Measurements from ENCODE around the gene HEMK1.

The HEMK1 gene

GRCh38 chr3:50603261-50604109 lies 34.2 kb downstream of the HEMK1 start:
- DNase-seq: no peak

DNA sequence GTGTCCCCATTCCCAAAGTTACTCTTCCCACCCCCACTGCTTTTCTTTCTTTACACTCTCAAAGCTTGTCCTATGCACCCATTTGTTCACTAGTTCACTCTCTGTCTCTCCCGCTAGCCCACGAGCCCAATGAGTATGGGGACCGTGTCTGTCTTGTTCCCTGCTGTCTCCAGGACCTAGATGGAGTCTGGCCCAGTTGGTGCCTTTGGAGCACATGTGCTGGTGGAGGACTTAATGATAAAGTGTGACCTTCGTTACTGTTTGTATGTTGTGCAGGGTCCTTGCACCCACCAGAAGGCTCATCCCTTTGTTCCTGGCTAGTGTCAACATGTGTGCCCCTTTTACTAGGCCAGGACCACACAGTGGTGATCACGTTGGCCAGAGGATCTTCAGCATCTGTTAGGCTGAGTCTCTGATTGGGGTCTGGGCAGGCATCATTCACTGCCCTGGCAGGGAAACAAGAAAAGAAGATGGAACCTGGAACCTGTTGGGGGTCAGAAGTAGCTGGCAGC lies 34.8 kb downstream of the HEMK1 start:
- no peak for DNase-seq

- no peak for DNase-seq
Measured at GRCh38 chr3:50604628-50605588, 35.6 kb downstream of the HEMK1 start.

DNA sequence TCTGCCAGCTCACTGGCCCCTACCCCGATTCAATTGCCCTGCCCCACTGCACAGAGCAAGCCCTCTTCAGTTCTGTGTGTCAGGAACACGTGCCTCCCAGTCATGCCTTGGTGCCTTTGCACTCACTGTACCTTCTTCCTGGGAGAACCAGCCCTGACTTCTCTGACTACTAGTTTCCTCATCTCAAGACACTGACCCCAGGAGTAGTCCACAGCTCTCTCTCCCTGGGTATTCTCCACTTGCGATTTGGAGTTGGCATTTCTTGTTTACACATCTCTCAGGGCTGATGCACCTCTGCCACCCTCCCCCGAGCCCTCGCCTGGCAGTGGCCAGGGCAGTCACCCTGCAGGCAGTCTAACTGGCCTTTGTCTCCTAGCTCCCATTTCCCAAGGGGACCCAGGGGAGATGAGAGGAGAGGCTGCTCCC lies 36.6 kb downstream of the HEMK1 start:
- DNase-seq: no peak

GRCh38 chr3:50606596-50606995 lies 37.3 kb downstream of the HEMK1 start:
- DNase-seq: no peak

- no peak for DNase-seq
Measured at GRCh38 chr3:50607271-50608091, 38.2 kb downstream of the HEMK1 start.

GRCh38 chr3:50608278-50608677 lies 39.0 kb downstream of the HEMK1 start:
- no peak for DNase-seq

DNA sequence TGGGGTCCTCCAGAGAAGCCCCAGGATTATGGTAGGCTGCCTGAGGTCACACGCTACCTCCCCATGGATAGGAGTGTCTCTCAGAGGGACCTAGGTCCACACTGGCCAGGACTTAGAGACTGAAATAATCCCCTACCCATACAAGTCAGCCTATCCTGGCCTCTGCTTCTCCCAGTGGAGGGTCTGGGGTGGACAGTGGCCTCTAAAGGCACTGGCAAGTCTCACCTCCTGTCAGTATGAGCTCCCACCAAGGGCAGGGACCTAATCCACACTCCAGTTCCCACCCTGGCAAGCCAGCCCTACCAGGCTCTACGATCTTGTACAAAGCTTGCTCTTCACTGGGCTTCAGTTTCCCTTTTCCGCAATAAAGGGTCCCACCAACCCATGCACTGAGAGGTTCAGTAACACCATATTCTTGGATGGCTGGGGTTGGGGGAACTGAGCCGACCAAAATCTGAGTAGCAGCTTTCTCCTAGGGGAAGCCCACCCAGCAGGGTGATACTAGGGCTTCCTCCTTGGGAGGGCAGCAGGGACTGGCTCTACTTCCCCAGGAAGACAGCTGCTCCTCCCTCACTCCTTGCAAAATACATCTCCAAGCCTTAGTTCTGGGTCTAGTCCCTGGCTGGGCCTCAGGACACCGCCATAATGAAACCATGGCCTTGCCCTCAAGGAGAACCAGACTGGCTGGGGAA lies 39.9 kb downstream of the HEMK1 start:
- no peak for DNase-seq

GRCh38 chr3:50609763-50610085 lies 40.4 kb downstream of the HEMK1 start:
- no peak for DNase-seq

- DNase-seq: peak; percentile 60
Measured at GRCh38 chr3:50610181-50610971, 41.1 kb downstream of the HEMK1 start.

GRCh38 chr3:50610992-50611463 lies 41.7 kb downstream of the HEMK1 start:
- no peak for DNase-seq

DNA sequence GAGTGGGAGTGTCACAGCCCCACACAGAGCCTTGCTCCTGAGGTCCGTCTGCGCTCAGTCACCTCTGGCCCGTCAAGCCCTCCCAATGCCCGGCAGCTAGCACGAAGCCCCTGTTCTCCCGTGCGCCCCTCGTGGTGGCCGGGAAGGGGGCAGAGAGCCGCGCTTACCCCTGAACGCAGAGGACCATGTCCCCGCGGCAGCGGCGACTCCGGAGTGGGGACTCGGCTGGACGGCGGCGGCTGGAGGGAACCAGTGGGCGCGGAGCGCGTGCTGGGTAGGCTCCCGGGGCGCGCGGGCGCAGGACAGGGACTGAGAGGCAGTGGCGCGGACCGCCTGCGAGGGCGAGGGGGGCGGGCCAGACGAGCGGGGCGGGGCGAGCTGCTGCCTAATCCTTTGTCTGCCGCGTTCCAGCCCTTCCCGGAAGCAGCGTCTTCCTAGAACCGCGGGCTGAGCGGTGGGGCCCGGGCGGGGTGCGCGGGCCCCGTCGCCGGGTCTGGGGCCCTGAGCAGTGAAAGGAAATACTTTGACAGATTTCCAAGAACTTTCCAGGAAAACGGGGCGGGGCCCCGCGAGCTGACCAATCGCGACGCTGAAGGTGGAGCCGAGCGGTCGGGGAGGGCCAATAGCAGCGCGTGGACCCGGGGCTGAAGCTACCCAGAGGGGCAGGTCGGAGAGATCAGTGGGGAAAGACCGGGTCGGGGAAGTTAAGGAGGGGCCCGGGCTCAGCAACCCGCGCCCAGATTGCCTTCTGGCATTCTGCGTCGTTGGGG lies 42.3 kb downstream of the HEMK1 start, which contains the start of gene CISH:
Gene CISH, minus strand, starts transcription at position 311 of the 770 bp plus-strand sequence. Its CDS starts 124 bp downstream, at position 187.
- DNase-seq: peak; percentile 98

DNA sequence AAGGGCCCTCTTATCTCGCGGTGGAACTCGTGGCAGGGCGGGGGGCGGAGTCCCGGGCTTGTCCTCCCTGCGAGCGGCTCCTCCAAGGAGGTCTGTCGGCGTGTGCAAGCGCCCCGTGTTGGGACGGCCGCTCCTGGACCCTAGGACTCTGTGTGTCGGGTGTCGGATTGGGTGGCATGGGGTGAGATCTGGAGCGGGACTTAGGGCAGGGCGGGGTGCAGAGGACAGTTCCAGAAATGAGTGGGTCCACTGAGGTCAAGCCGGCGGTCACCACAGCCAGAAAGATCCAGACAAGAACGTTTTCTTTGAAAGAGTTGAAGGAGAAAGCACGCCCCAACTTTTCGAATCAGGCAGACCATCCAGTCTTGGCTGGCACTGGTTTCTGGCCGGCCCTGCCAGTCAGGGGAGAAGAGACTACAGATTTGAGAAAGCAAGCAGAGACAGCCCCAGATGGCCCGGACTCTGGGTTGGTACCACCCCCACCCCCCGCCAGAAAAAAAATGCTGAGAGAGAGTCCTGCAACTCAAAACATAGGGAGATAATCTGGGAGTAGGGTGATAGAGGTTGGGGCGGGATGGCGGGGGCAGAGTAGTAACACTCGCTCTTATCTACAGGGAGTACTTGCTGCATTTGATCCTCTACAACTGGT lies 43.0 kb downstream of the HEMK1 start:
- DNase-seq: no peak

DNA sequence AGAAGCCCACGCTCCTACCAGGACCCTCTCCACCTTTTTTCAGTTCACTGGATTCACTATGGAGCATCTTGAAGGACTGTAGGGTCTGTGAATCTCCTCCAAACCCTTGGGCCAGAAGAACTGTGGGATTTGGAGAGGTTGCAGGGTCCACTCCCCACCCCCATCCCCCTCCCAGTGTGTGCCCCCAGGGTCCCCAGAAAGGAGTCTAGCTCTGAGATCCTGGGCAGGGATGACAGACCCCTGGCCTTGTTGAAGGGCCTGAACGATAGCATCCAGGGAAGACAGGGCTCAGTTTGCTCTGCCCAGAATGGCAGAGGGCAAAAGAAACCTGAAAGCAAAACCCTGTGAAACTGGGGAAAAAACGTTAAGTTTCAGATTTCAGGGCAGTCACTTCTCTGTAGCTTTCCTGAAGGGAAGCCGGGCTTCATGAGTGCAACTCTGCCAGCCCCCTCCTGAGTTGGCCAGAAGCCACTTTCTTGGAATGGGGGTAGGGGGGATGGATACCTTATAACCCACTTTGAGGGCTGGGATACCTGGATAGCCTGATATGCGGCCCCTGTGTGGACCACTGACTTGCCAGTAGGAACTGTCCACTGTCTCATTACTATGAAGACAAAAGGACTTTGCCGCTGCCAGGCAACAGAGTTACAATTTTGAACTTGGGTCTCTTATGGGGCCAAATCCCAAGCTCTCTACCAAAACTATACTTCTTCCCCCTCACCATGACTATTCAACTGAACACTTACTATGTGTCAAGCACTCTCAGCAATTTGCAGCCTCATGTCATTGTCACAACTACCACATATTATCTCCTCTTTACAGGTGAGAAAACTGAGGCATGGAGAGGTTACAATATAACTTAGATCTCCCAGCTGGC lies 43.9 kb downstream of the HEMK1 start:
- DNase-seq: no peak

GRCh38 chr3:50615190-50615589 lies 45.9 kb downstream of the HEMK1 start:
- DNase-seq: no peak

DNA sequence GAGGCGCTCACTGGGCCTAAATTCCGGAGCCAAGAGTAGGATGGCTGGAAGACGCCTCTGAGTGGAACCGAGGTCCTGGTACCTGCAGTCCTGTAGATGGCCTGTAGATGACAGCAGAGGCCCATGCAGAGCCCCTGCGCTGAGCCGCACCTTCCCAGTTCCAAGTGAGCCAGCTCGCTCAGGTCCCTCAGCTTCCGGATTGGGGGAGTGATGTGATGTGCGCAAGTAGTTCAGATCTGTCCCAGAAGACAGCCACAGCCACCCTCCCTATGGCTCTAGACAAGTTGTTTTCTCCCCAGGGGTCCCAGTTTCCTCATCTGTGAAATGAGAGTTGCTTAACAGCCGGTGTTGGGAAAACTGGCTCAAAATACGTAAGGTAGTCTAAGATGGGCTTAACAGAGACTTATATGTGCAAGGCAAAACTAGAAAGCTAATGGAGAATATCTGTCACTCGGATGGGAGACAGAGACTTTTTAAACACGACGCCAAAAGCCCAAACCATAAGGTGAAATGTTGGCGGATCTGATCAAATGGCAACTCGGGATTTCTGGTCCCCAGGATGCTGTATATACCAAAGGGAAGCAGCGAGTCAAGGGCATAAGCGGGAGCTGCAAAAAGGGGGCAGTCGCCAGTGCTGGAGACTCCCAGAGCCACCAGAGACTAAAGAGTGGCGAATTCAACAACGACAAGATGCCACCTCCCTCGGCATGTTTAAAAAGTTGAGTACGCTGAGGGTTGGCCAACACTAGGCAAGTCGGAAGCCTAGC lies 46.9 kb downstream of the HEMK1 start:
- peak; percentile 86 for DNase-seq

DNA sequence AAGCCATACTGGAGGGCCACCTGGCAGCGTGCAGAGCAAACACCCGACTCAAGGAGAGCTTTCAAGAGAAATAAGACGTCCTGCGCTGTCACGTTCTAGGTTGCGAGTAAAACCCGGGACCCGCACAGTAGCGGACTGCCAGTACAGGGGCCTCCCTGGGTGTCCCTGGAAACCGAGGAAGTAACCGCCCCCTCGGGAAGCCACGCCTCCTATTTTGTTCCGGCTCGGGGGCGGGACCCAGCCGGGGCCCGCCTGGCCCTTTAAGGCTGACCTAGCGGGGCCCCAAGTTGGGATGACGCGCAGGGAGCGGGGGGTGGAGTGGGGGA lies 47.4 kb downstream of the HEMK1 start:
- peak; percentile 96 for DNase-seq

All from activated naive CD4-positive, alpha-beta T cell treated with Interleukin-2 at 50 U/mL for 16 hours (primary cell).